ENCODE data around the gene TATDN2.
A peak's percentile ranks its signal among the peaks of the same experiment; 100 is the strongest.

TATDN2 gene

DNA sequence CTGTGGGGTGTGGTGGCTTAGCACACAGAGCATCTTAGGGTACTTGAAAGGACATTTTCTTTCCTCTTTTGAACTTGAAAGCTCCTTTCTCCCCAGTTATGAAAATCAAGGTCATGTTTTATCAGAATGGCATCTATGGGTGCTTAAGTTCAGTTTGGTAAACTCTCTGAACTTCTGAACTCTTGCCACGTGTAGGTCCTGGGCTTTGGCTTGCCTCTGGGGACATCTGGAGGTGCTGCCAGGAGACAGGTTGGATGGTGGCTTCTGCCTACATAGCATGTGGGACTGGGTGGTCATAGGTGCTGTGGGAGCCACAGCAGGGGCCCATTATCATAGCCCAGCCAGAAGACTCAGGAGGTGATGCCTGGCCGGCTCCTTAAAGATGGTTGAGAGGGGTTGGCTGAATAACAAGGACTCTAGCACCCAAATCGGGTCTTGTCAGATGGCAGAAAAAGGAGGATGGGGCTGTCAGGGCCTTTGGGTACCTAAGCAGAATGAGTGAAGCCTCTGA, 28.9 kb downstream of the TATDN2 start:
- TF ChIP-seq, protein P1, sequence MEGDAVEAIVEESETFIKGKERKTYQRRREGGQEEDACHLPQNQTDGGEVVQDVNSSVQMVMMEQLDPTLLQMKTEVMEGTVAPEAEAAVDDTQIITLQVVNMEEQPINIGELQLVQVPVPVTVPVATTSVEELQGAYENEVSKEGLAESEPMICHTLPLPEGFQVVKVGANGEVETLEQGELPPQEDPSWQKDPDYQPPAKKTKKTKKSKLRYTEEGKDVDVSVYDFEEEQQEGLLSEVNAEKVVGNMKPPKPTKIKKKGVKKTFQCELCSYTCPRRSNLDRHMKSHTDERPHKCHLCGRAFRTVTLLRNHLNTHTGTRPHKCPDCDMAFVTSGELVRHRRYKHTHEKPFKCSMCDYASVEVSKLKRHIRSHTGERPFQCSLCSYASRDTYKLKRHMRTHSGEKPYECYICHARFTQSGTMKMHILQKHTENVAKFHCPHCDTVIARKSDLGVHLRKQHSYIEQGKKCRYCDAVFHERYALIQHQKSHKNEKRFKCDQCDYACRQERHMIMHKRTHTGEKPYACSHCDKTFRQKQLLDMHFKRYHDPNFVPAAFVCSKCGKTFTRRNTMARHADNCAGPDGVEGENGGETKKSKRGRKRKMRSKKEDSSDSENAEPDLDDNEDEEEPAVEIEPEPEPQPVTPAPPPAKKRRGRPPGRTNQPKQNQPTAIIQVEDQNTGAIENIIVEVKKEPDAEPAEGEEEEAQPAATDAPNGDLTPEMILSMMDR (IDR thresholded peaks at IDR 0.05): no peak
- no peak overlapping the region for H3K27ac ChIP-seq
- H3K27me3 ChIP-seq: no peaks in the 10 kb centered on the region
- H3K4me1 ChIP-seq (ENCODE audit: control insufficient read depth in 1 of 2, insufficient read depth in 1 of 2, low read depth in 1 of 2, low read length in 1 of 2): peaks cover 19 to 20% of the 10 kb centered on the region in 2 experiments
- no peak overlapping the region for H3K4me3 ChIP-seq (ENCODE audit: low read depth in 1 of 2, low read length in 1 of 2)
- no peaks in the 10 kb centered on the region for H3K9me3 ChIP-seq
- H3K36me3 ChIP-seq: peaks cover 65% of the 10 kb centered on the region

GRCh38 chr3:10278501-10278900, 30.2 kb downstream of the TATDN2 start:
- no peaks in the 10 kb centered on the region for H3K27me3 ChIP-seq
- H3K27ac ChIP-seq: no peak overlapping the region
- H3K36me3 ChIP-seq: peaks cover 68% of the 10 kb centered on the region
- H3K4me1 ChIP-seq (ENCODE audit: control insufficient read depth in 1 of 2, insufficient read depth in 1 of 2, low read depth in 1 of 2, low read length in 1 of 2): peaks cover 11 to 12% of the 10 kb centered on the region in 2 experiments
- no peaks in the 10 kb centered on the region for H3K9me3 ChIP-seq
- no peak overlapping the region for H3K4me3 ChIP-seq (ENCODE audit: low read depth in 1 of 2, low read length in 1 of 2)
- TF ChIP-seq, protein P1 (IDR thresholded peaks at IDR 0.05): no peak

GRCh38 chr3:10279384-10280176, 31.3 kb downstream of the TATDN2 start:
- Histone ChIP-seq H3K4me3 (ENCODE audit: low read depth in 1 of 2, low read length in 1 of 2) (no peak overlapping the region), H3K4me1 (ENCODE audit: control insufficient read depth in 1 of 2, insufficient read depth in 1 of 2, low read depth in 1 of 2, low read length in 1 of 2) (peaks cover under 1 to 1% of the 10 kb centered on the region in 2 experiments), H3K9me3 (no peaks in the 10 kb centered on the region), H3K36me3 (peaks cover 77% of the 10 kb centered on the region), H3K27me3 (no peaks in the 10 kb centered on the region), H3K27ac (no peak overlapping the region)
- TF ChIP-seq, protein P1 (IDR thresholded peaks at IDR 0.05): no peak

- H3K27ac ChIP-seq: no peak overlapping the region
- peaks cover 83% of the 10 kb centered on the region for H3K36me3 ChIP-seq
- H3K9me3 ChIP-seq: no peaks in the 10 kb centered on the region
Measured at GRCh38 chr3:10280177-10280529, 31.9 kb downstream of the TATDN2 start.

DNA sequence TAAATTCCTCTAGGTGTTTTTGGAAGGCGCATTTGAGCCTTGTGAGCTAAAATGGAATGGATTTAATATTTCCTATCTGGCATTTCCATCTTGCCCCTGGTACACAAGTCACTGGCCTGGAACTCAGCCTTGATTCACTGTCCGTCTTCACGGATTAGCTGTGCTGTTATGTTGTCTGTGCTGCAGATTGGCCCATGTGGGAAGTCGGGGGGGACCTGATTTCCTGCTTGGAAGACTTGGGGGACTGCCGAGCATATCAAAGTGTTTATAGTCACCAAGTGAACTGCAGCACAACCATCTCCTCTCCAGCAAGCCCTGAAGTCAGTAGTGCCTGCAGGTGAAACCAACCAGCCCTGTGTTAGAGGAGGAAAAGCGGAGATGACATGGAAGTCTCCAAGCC, 32.3 kb downstream of the TATDN2 start:
- no peak overlapping the region for H3K4me3 ChIP-seq (ENCODE audit: low read depth in 1 of 2, low read length in 1 of 2)
- H3K27ac ChIP-seq: peak overlapping the region; percentile 20
- H3K36me3 ChIP-seq: peaks cover 87% of the 10 kb centered on the region
- H3K9me3 ChIP-seq: no peaks in the 10 kb centered on the region
- TF ChIP-seq, protein P1 (IDR thresholded peaks at IDR 0.05): no peak
- H3K4me1 ChIP-seq (ENCODE audit: control insufficient read depth in 1 of 2, insufficient read depth in 1 of 2, low read depth in 1 of 2, low read length in 1 of 2): no peaks in the 10 kb centered on the region
- no peaks in the 10 kb centered on the region for H3K27me3 ChIP-seq

More at GRCh38 chr3:10280177-10280529, 31.9 kb downstream of the TATDN2 start:
- Histone ChIP-seq H3K4me3 (ENCODE audit: low read depth in 1 of 2, low read length in 1 of 2) (no peak overlapping the region), H3K4me1 (ENCODE audit: control insufficient read depth in 1 of 2, insufficient read depth in 1 of 2, low read depth in 1 of 2, low read length in 1 of 2) (no peaks in the 10 kb centered on the region), H3K27me3 (no peaks in the 10 kb centered on the region)
- TF ChIP-seq, protein P1 (IDR thresholded peaks at IDR 0.05): no peak

Measured in neutrophil (primary cell).